ENCODE results near the gene NDRG4.

GRCh38 chr16:58488531-58488930, 11.4 kb upstream of the NDRG4 start:
- TF ChIP-seq CTCF (IDR thresholded peaks at IDR 0.05), result no peak
- TF ChIP-seq EZH2 (IDR thresholded peaks at IDR 0.05; ENCODE audit: borderline replicate concordance, insufficient read depth, low read depth, low read length, poor library complexity, severe bottlenecking), result no peak
